Measurements from ENCODE around the gene OR4C11.

GRCh38 chr11:55648027-55648426, 40.6 kb upstream of the OR4C11 start, which contains the start of gene OR4S2:
- TF ChIP-seq CTCF (IDR thresholded peaks at IDR 0.05) (no peak), POLR2AphosphoS5 (IDR thresholded peaks at IDR 0.05) (no peak), EP300 (IDR thresholded peaks at IDR 0.05) (no peak), POLR2A (IDR thresholded peaks at IDR 0.05) (no peak)
